GM19467 (cell line): ENCODE measurements around the gene ITGA3.
A peak's percentile ranks its signal among the peaks of the same experiment; 100 is the strongest.

Source experiments
- ATAC-seq: cut with Tn5 transposase; IDR thresholded peaks from one replicate; pipeline ENCODE4 v1.9.1; 2021; ENCODE audit warnings: mild to moderate bottlenecking, moderate library complexity; ENCODE audit not compliant: unreplicated experiment

The ITGA3 gene

GRCh38 chr17:50055426-50056216 is at the start of gene ITGA3:
Gene ITGA3, plus strand, starts transcription at chr17:50056110. Its CDS starts 330 bp downstream, at chr17:50056440.
- peak; percentile 23 for ATAC-seq

GRCh38 chr17:50009282-50009681 is 46.6 kb upstream of the ITGA3 start:
- no peak for ATAC-seq

- ATAC-seq: no peak
These were observed 42.8 kb upstream of the ITGA3 start for GRCh38 chr17:50013079-50013478.

- ATAC-seq: no peak
These were observed 41.3 kb upstream of the ITGA3 start for GRCh38 chr17:50014471-50015088.

GRCh38 chr17:50015146-50015545 is 40.8 kb upstream of the ITGA3 start:
- ATAC-seq: no peak

- no peak for ATAC-seq
These were observed 37.0 kb upstream of the ITGA3 start for GRCh38 chr17:50018909-50019308.

GRCh38 chr17:50020841-50021599 is 34.9 kb upstream of the ITGA3 start:
- ATAC-seq: no peak

GRCh38 chr17:50021681-50022370 is 34.1 kb upstream of the ITGA3 start:
- ATAC-seq: no peak

- no peak for ATAC-seq
These were observed 33.3 kb upstream of the ITGA3 start for GRCh38 chr17:50022463-50023130.

GRCh38 chr17:50023520-50023919 is 32.4 kb upstream of the ITGA3 start:
- ATAC-seq: no peak

- no peak for ATAC-seq
These were observed 31.1 kb upstream of the ITGA3 start for GRCh38 chr17:50024808-50025207.

GRCh38 chr17:50026046-50026675 is 29.7 kb upstream of the ITGA3 start:
- ATAC-seq: no peak

GRCh38 chr17:50026837-50027171 is 29.1 kb upstream of the ITGA3 start:
- ATAC-seq: no peak

- no peak for ATAC-seq
These were observed 28.6 kb upstream of the ITGA3 start for GRCh38 chr17:50027172-50027880.

- ATAC-seq: no peak
These were observed 27.8 kb upstream of the ITGA3 start for GRCh38 chr17:50027881-50028735.

- ATAC-seq: no peak
These were observed 27.2 kb upstream of the ITGA3 start for GRCh38 chr17:50028736-50029120.

- no peak for ATAC-seq
These were observed 26.7 kb upstream of the ITGA3 start for GRCh38 chr17:50029185-50029584.

GRCh38 chr17:50033316-50033715 is 22.6 kb upstream of the ITGA3 start:
- no peak for ATAC-seq
